Fibroblast of the aortic adventitia (primary cell): ENCODE measurements around the gene ANGEL2. TPM values are rescaled to one million over a fixed set of nuclear protein-coding genes. Genes with fewer than 3 reads are reported as not detected.

Source experiments
- DNase-seq: peaks from one replicate; pipeline ENCODE4 v3.0.0-alpha.2; 2010; ENCODE audit warnings: low read depth
- H3K4me3 ChIP-seq: 2 replicates; pipeline ENCODE4 v1.5.1; 2011; ENCODE audit warnings: low read depth, mild to moderate bottlenecking, control low read depth, low read length, moderate library complexity
- CTCF ChIP-seq: IDR thresholded peaks from 2 replicates; pipeline ENCODE4 v1.5.1; 2011; ENCODE audit warnings: mild to moderate bottlenecking, low read length, control low read depth, inconsistent platforms; ENCODE audit not compliant: insufficient read depth
- total RNA-seq: library from RNA; depleted of rRNA; stranded (reverse); fragments of >200 nt; gene quantifications from 2 replicates; pipeline ENCODE4 v1.2.3, GENCODE V29; 2012; ENCODE audit warnings: low replicate concordance

Gene ANGEL2
- total RNA-seq, 1 donor: 63.4 TPM

GRCh38 chr1:212957546-212957945 lies 58.1 kb downstream of the ANGEL2 start:
- no peak for DNase-seq
- TF ChIP-seq CTCF: no peak
- no peak overlapping the region for H3K4me3 ChIP-seq

GRCh38 chr1:212955961-212956620 lies 59.6 kb downstream of the ANGEL2 start:
- no peak overlapping the region for H3K4me3 ChIP-seq
- TF ChIP-seq CTCF: no peak
- no peak for DNase-seq

GRCh38 chr1:212955098-212955497 lies 60.6 kb downstream of the ANGEL2 start:
- no peak for TF ChIP-seq CTCF
- no peak for DNase-seq
- H3K4me3 ChIP-seq: no peak overlapping the region

- H3K4me3 ChIP-seq: no peak overlapping the region
- no peak for DNase-seq
- TF ChIP-seq CTCF: no peak
Observed at GRCh38 chr1:212954514-212954913, 61.2 kb downstream of the ANGEL2 start.

GRCh38 chr1:212953321-212953720 lies 62.3 kb downstream of the ANGEL2 start:
- no peak overlapping the region for H3K4me3 ChIP-seq
- TF ChIP-seq CTCF: no peak
- no peak for DNase-seq

GRCh38 chr1:212952641-212952976 lies 63.1 kb downstream of the ANGEL2 start:
- no peak for DNase-seq
- TF ChIP-seq CTCF: no peak
- no peak overlapping the region for H3K4me3 ChIP-seq
